DND-41 (cell line): ENCODE measurements around the gene FBXL2.

Source experiments
- ATAC-seq: fragments of 200-7000 bp; cut with Tn5 transposase; 3 replicates; pipeline ENCODE4 v1.9.1; 2021; ENCODE audit warnings: low read depth; ENCODE audit not compliant: insufficient read depth
- DNase-seq: peaks from one replicate; pipeline ENCODE4 v3.0.0-alpha.2; 2020
- H2AFZ ChIP-seq: 2 replicates; pipeline ENCODE4 v1.6.0; 2012; ENCODE audit warnings: low read depth, low read length
- H3K27ac ChIP-seq: 2 replicates; pipeline ENCODE4 v1.5.1; 2012; ENCODE audit warnings: low read length, inconsistent platforms
- H3K27me3 ChIP-seq: fragments of 200-600 bp; sonication (generic); 2 replicates; pipeline ENCODE4 v1.6.0; 2012; ENCODE audit warnings: low read length, mild to moderate bottlenecking, inconsistent platforms; ENCODE audit not compliant: insufficient read depth, poor library complexity
- H3K36me3 ChIP-seq: 2 replicates; pipeline ENCODE4 v1.5.1; 2012; ENCODE audit warnings: low read length, inconsistent platforms; ENCODE audit not compliant: insufficient read depth
- H3K4me1 ChIP-seq: 2 replicates; pipeline ENCODE4 v1.5.1; 2012; ENCODE audit warnings: mild to moderate bottlenecking, low read length; ENCODE audit not compliant: insufficient read depth
- H3K4me2 ChIP-seq: 2 replicates; pipeline ENCODE4 v1.6.0; 2012; ENCODE audit warnings: mild to moderate bottlenecking, moderate library complexity, low read length, inconsistent platforms; ENCODE audit not compliant: insufficient read depth
- H3K4me3 ChIP-seq, 2 experiments: fragments of 200-600 bp in 1 of 2; shearing (Covaris generic) in 1 of 2; 2 replicates each; pipeline ENCODE4 v1.5.1; 2012 to 2016; ENCODE audit warnings: inconsistent platforms in 2 of 2, low read length in 2 of 2, mild to moderate bottlenecking in 2 of 2, low read depth in 1 of 2, moderate library complexity in 1 of 2
- H3K79me2 ChIP-seq: 2 replicates; pipeline ENCODE4 v1.6.0; 2012; ENCODE audit warnings: low read length, inconsistent platforms; ENCODE audit not compliant: insufficient read depth
- H3K9ac ChIP-seq: 2 replicates; pipeline ENCODE4 v1.6.0; 2012; ENCODE audit warnings: low read depth, mild to moderate bottlenecking, inconsistent platforms, low read length, moderate library complexity
- H3K9me3 ChIP-seq: 2 replicates; pipeline ENCODE4 v1.5.1; 2012; ENCODE audit warnings: low read length, moderate library complexity, mild to moderate bottlenecking, inconsistent platforms; ENCODE audit not compliant: insufficient read depth, severe bottlenecking
- H4K20me1 ChIP-seq: 2 replicates; pipeline ENCODE4 v1.6.0; 2012; ENCODE audit warnings: low read length; ENCODE audit not compliant: insufficient read depth
- CTCF ChIP-seq: IDR thresholded peaks from 2 replicates; pipeline ENCODE4 v1.5.1; 2012; ENCODE audit warnings: borderline replicate concordance, low read length, moderate library complexity, mild to moderate bottlenecking; ENCODE audit not compliant: poor library complexity, severe bottlenecking; ENCODE audit errors: extremely low read depth
- EZH2 ChIP-seq: IDR thresholded peaks from 3 replicates; pipeline ENCODE4 v1.6.1; 2012; ENCODE audit warnings: borderline replicate concordance, low read depth, mild to moderate bottlenecking, moderate library complexity, low read length, inconsistent platforms; ENCODE audit not compliant: severe bottlenecking

The FBXL2 gene

GRCh38 chr3:33391255-33391995 is 114.2 kb downstream of the FBXL2 start:
- Histone ChIP-seq H4K20me1 (no peaks in the 10 kb centered on the region), H3K36me3 (peaks cover 84% of the 10 kb centered on the region), H3K27ac (no peak overlapping the region), H2AFZ (no peak overlapping the region), H3K27me3 (no peaks in the 10 kb centered on the region), H3K4me2 (no peak overlapping the region), H3K4me1 (no peaks in the 10 kb centered on the region), H3K9me3 (no peaks in the 10 kb centered on the region), H3K79me2 (no peaks in the 10 kb centered on the region), H3K9ac (no peak overlapping the region), H3K4me3 (no peak overlapping the region)
- ATAC-seq = no peak
- no peak for TF ChIP-seq CTCF
- no peak for TF ChIP-seq EZH2
- DNase-seq = no peak

GRCh38 chr3:33392144-33392543 is 114.9 kb downstream of the FBXL2 start:
- Histone ChIP-seq H3K4me1 (no peaks in the 10 kb centered on the region), H3K4me2 (no peak overlapping the region), H3K36me3 (peaks cover 85% of the 10 kb centered on the region), H3K9ac (no peak overlapping the region), H3K9me3 (no peaks in the 10 kb centered on the region), H2AFZ (no peak overlapping the region), H3K79me2 (no peaks in the 10 kb centered on the region), H3K27ac (no peak overlapping the region), H4K20me1 (no peaks in the 10 kb centered on the region), H3K27me3 (no peaks in the 10 kb centered on the region), H3K4me3 (no peak overlapping the region)
- TF ChIP-seq CTCF = no peak
- TF ChIP-seq EZH2 = no peak
- ATAC-seq (no peak), DNase-seq (no peak)

- no peaks in the 10 kb centered on the region for H3K9me3 ChIP-seq
- no peaks in the 10 kb centered on the region for H3K79me2 ChIP-seq
- no peak overlapping the region for H3K4me2 ChIP-seq
- no peaks in the 10 kb centered on the region for H3K4me1 ChIP-seq
- H2AFZ ChIP-seq = no peak overlapping the region
- DNase-seq = no peak
- no peak overlapping the region for H3K9ac ChIP-seq
- H3K27ac ChIP-seq = no peak overlapping the region
- peaks cover 91% of the 10 kb centered on the region for H3K36me3 ChIP-seq
- no peak for TF ChIP-seq EZH2
- TF ChIP-seq CTCF = no peak
- no peaks in the 10 kb centered on the region for H4K20me1 ChIP-seq
- H3K27me3 ChIP-seq = no peaks in the 10 kb centered on the region
- no peak for ATAC-seq
- no peak overlapping the region for H3K4me3 ChIP-seq
These were observed 115.5 kb downstream of the FBXL2 start for GRCh38 chr3:33392703-33393125.
